ENCODE results near the gene ZNF91. TPM values are rescaled to one million over a fixed set of nuclear protein-coding genes. Genes with fewer than 3 reads are reported as not detected.

ZNF91 gene
- total RNA-seq, 1 experiment from 2014 or later, result 43.5 TPM

DNA sequence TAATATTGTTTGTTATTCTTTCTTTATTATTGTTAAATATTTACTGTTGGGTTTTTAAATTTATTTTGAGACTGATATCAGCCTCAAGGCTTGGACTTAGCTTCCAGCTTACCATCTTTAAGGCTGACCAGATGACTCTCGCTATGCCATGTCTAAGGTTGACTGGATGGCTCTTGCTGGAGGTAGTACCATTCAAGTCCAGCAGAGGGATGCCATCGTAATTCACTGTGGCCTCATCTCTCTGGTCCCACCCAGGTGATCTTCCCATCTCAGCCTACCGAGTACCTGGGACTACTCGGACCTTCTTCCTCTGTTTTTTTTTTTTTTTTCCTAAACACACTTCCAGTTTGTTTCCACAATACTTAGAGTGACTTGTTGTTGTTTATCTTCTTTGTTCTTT, 41.7 kb upstream of the ZNF91 start:
- no peak overlapping the region for H3K14ac ChIP-seq (ENCODE audit: insufficient read depth, low read length)
- H3K4me2 ChIP-seq (ENCODE audit: insufficient read depth, insufficient read length, low read length), result no peak overlapping the region
- no peaks in the 10 kb centered on the region for H4K20me1 ChIP-seq (ENCODE audit: control insufficient read depth, insufficient read depth, insufficient read length)
- H2BK15ac ChIP-seq (ENCODE audit: low read depth, low read length), result no peak overlapping the region
- Mint-ChIP-seq H3K4me1 (no peaks in the 10 kb centered on the region), H3K27me3 (ENCODE audit: low read depth) (peaks cover 5% of the 10 kb centered on the region), H3K27ac (no peak overlapping the region), H3K9me3 (peaks cover 80 to 82% of the 10 kb centered on the region in 2 experiments), H3K36me3 (ENCODE audit: insufficient read depth in 1 of 3, low read depth in 3 of 3) (peaks cover 21 to 48% (median 37%) of the 10 kb centered on the region in 3 experiments), H3K4me3 (no peak overlapping the region; a peak in 1 of 5 replicates)
- no peak overlapping the region for H2BK5ac ChIP-seq (ENCODE audit: insufficient read length, low read length)
- no CpG with 5 or more reads among the region's 4 CpGs for WGBS (ENCODE audit: extremely low coverage, insufficient read length, low lambda C conversion rate)
- no peaks in the 10 kb centered on the region for H3K4me1 ChIP-seq (ENCODE audit: insufficient read depth, low read length)
- no peak overlapping the region for H2BK20ac ChIP-seq (ENCODE audit: low read depth, low read length, poor library complexity, severe bottlenecking)
- H3K23me2 ChIP-seq (ENCODE audit: insufficient read length, low read depth, low read length, poor library complexity, severe bottlenecking), result no peaks in the 10 kb centered on the region
- H2BK12ac ChIP-seq (ENCODE audit: insufficient read length, low read depth, low read length), result no peak overlapping the region
- no peak overlapping the region for H2BK120ac ChIP-seq (ENCODE audit: low read depth, low read length, poor library complexity, severe bottlenecking)
- no peak overlapping the region for H3K56ac ChIP-seq (ENCODE audit: insufficient read length, low read depth, low read length)
- DNase-seq, result peak; percentile 28
- H3K9me3 ChIP-seq (ENCODE audit: control insufficient read depth, low read depth, low read length), result peaks cover 57% of the 10 kb centered on the region
- TF ChIP-seq, protein P1, sequence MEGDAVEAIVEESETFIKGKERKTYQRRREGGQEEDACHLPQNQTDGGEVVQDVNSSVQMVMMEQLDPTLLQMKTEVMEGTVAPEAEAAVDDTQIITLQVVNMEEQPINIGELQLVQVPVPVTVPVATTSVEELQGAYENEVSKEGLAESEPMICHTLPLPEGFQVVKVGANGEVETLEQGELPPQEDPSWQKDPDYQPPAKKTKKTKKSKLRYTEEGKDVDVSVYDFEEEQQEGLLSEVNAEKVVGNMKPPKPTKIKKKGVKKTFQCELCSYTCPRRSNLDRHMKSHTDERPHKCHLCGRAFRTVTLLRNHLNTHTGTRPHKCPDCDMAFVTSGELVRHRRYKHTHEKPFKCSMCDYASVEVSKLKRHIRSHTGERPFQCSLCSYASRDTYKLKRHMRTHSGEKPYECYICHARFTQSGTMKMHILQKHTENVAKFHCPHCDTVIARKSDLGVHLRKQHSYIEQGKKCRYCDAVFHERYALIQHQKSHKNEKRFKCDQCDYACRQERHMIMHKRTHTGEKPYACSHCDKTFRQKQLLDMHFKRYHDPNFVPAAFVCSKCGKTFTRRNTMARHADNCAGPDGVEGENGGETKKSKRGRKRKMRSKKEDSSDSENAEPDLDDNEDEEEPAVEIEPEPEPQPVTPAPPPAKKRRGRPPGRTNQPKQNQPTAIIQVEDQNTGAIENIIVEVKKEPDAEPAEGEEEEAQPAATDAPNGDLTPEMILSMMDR (conservative IDR thresholded peaks at IDR 0.05), result no peak; the same call in 2 of the 3 replicates
- H2AFZ ChIP-seq (ENCODE audit: low read length), result no peak overlapping the region
- no peak overlapping the region for H3K27ac ChIP-seq (ENCODE audit: insufficient read length, low read depth, low read length)
- no peaks in the 10 kb centered on the region for H3K79me2 ChIP-seq (ENCODE audit: insufficient read depth, low read length)
- no peak overlapping the region for H4K5ac ChIP-seq (ENCODE audit: insufficient read length, low read depth, low read length)
- H2AK5ac ChIP-seq (ENCODE audit: insufficient read length, low read length), result no peak overlapping the region
- no peak overlapping the region for H4K91ac ChIP-seq (ENCODE audit: insufficient read length, low read depth, low read length)
- H3K79me1 ChIP-seq (ENCODE audit: insufficient read depth, low read depth, low read length, poor library complexity, severe bottlenecking), result no peaks in the 10 kb centered on the region
- no peak overlapping the region for H3K23ac ChIP-seq (ENCODE audit: insufficient read length, low read depth, low read length)
- no peak overlapping the region for H3K18ac ChIP-seq (ENCODE audit: insufficient read length, low read depth, low read length)
- no peaks in the 10 kb centered on the region for H3K27me3 ChIP-seq (ENCODE audit: insufficient read depth, low read length)
- H3K4ac ChIP-seq (ENCODE audit: low read depth, low read length), result no peak overlapping the region
- no peak overlapping the region for H3T11ph ChIP-seq (ENCODE audit: low read length)
- H4K8ac ChIP-seq (replicated peaks; ENCODE audit: insufficient read length, low read depth, low read length), result no peak overlapping the region
- no peak overlapping the region for H3K9ac ChIP-seq (ENCODE audit: extremely low read depth, insufficient read length, low read length)

All from H9 (cell line).